ENCODE data around the gene EID1.
A peak's percentile ranks its signal among the peaks of the same experiment; 100 is the strongest.

EID1 gene

DNA sequence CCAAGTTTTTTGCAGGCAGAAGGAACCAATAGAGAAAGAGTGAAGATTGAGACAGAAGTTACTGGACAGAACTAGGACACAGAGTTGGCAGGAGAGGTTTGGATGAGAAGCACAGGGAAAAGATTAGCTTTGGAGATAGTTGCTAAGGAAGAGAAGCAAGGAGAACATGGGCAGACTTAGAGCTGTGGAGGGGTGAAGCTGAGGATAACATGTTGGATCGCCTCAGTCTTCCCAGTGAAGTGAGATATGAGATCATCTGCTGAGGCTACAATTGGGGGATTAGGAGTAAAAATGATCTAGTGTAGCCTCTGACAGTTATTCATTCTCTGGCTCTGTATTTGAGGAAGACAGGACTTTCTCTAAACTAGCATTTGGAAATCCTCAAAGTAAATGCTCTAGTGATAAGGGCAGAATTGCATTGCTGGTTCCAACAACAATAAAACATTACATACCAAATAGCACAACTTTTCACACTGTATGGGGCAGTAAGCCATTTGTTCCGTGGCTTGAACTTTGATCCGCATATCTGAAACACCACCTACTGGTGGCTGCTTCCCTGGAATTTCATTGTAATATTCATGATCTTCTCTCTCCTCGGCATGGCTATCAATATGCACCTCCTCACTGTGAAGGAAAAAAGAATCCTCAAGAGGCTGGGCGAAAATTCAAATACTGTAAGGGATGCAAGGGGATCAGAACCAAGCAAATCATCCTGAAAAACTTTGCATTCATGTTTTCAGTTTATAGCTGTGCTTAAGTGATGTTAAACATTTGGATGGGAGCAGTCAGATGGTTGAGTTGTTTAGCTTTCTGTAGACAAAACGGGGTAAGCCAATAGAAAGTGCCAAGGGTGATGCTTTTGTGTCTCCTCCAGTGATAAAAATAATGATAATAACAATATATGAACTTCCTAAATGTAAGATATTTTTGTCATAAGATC is 22.2 kb upstream of the EID1 start:
- Mint-ChIP-seq H3K9me3 (peaks cover 5% of the 10 kb centered on the region), H3K4me1 (peaks cover 35% of the 10 kb centered on the region)

DNA sequence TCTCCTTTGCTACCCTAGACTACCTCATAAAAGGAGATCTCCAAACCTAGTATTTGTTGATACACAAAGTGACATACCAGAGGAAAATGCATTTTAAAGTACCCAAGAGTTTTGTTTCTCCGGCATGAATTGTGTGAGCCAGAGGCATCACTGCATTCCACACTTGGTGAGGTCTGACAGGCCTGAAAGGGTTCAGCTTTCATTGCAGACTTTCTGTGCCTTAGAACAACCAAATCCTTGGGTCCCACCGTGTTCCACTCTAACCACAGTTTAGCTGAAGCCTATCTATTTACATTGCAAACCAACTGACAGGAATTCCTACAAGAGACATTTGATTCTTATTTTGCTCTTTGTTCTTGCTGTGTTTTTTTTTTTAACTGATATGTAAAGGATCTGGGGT is 21.0 kb upstream of the EID1 start:
- peaks cover 35% of the 10 kb centered on the region for H3K4me1 Mint-ChIP-seq
- peak overlapping the region; percentile 42 to 69 (median 66) for H3K27ac Mint-ChIP-seq
- no peaks in the 10 kb centered on the region for H3K36me3 Mint-ChIP-seq (ENCODE audit: low read depth)
- no peaks in the 10 kb centered on the region for H3K27me3 Mint-ChIP-seq (ENCODE audit: low read depth)
- no peak overlapping the region for H3K4me3 Mint-ChIP-seq
- TF ChIP-seq, protein P1, sequence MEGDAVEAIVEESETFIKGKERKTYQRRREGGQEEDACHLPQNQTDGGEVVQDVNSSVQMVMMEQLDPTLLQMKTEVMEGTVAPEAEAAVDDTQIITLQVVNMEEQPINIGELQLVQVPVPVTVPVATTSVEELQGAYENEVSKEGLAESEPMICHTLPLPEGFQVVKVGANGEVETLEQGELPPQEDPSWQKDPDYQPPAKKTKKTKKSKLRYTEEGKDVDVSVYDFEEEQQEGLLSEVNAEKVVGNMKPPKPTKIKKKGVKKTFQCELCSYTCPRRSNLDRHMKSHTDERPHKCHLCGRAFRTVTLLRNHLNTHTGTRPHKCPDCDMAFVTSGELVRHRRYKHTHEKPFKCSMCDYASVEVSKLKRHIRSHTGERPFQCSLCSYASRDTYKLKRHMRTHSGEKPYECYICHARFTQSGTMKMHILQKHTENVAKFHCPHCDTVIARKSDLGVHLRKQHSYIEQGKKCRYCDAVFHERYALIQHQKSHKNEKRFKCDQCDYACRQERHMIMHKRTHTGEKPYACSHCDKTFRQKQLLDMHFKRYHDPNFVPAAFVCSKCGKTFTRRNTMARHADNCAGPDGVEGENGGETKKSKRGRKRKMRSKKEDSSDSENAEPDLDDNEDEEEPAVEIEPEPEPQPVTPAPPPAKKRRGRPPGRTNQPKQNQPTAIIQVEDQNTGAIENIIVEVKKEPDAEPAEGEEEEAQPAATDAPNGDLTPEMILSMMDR (IDR thresholded peaks at IDR 0.05; ENCODE audit: unreplicated experiment in 3 of 3): no peak
- H3K9me3 Mint-ChIP-seq: peaks cover 2% of the 10 kb centered on the region

More for the DNA sequence above, 22.2 kb upstream of the EID1 start:
- peak overlapping the region; percentile 42 to 89 (median 72) for H3K27ac Mint-ChIP-seq
- TF ChIP-seq, protein P1 (IDR thresholded peaks at IDR 0.05; ENCODE audit: unreplicated experiment in 3 of 3): peak; percentile 40 to 52 (median 50)
- no peaks in the 10 kb centered on the region for H3K27me3 Mint-ChIP-seq (ENCODE audit: low read depth)
- H3K36me3 Mint-ChIP-seq (ENCODE audit: low read depth): no peaks in the 10 kb centered on the region
- peak overlapping the region in 2 of 3 experiments; percentile 2 to 11 for H3K4me3 Mint-ChIP-seq

DNA sequence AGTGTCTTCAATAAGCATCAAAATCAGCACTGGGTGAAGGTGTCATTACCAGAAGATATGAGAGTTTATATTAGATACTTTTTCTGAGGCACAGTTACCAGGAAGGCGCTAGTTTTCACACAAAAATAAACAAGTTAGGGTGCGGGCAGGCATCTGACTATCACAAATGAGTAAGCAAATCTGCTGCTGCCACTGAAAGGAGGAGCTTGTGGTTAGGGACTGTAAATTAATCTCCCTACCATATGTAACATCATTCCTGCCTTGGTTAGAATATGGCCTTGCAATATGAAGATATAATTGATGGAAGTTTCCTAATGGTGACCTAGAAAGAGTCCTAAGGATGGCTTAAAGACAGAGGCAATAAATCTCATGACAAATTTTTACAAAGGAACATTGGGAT is 19.5 kb upstream of the EID1 start:
- no peaks in the 10 kb centered on the region for H3K36me3 Mint-ChIP-seq (ENCODE audit: low read depth)
- peak overlapping the region in 2 of 3 experiments; percentile 3 to 16 for H3K27ac Mint-ChIP-seq
- TF ChIP-seq, protein P1 (IDR thresholded peaks at IDR 0.05; ENCODE audit: unreplicated experiment in 3 of 3): no peak
- H3K4me1 Mint-ChIP-seq: peaks cover 35% of the 10 kb centered on the region
- no peaks in the 10 kb centered on the region for H3K27me3 Mint-ChIP-seq (ENCODE audit: low read depth)
- no peak overlapping the region for H3K4me3 Mint-ChIP-seq
- H3K9me3 Mint-ChIP-seq: no peaks in the 10 kb centered on the region

DNA sequence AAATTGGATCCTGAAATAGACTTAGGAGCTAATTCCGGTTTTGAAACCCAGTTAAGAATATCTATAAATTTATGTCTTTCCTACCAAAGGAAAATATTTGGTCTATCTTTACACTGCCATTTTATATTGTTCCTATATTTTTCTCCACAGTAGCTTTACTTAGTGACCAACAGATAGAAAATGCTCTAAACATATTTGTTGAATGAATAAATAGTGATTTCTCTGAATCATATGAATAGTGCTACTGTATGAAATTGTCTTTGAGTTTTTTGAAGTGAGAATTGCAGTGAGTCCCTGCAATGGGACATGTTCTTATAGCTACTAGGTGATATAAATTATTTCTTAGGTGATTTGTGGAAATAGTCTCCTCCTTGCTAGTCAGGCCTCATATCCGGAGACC is 18.5 kb upstream of the EID1 start:
- TF ChIP-seq, protein P1 (IDR thresholded peaks at IDR 0.05; ENCODE audit: unreplicated experiment in 3 of 3): no peak
- no peaks in the 10 kb centered on the region for H3K36me3 Mint-ChIP-seq (ENCODE audit: low read depth)
- H3K27ac Mint-ChIP-seq: peak overlapping the region in 1 of 3 experiments; percentile 3

DNA sequence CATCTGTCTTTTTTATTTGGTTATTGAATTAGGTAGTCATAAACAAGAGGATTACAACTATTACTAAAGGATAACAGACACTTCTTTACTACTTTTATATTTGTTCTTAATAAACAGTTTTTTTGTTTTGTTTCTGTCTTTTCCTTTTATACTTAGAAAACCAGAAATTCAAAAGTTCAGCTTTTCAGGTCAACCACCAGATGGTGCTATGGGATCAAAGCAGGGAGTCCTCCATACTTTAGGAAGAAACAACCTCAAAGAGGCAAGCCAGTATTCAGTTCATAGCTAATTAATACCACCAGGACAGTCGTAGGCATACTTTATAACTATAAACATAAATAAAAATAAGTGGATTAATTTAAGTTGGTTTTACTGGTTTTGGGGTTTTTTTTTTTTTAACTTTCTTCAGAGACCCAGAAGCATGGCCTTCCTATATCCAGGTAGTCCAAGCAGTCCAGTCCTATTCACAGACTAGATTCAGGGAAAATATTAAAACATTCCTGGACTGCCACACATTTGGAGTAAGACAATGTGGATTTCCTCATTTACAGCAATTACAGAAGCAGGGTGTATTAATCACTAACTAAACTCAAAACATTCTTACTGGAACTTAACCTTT is 16.0 kb upstream of the EID1 start:
- H3K4me3 Mint-ChIP-seq: no peak overlapping the region
- TF ChIP-seq, protein P1 (IDR thresholded peaks at IDR 0.05; ENCODE audit: unreplicated experiment in 3 of 3): peak; percentile 86 to 94 (median 86)
- no peaks in the 10 kb centered on the region for H3K9me3 Mint-ChIP-seq
- no peaks in the 10 kb centered on the region for H3K27me3 Mint-ChIP-seq (ENCODE audit: low read depth)
- peak overlapping the region in 2 of 3 experiments; percentile 3 to 6 for H3K27ac Mint-ChIP-seq
- peaks cover 38% of the 10 kb centered on the region for H3K4me1 Mint-ChIP-seq
- H3K36me3 Mint-ChIP-seq (ENCODE audit: low read depth): no peaks in the 10 kb centered on the region

More for the DNA sequence above, 18.5 kb upstream of the EID1 start:
- no peak overlapping the region for H3K4me3 Mint-ChIP-seq
- H3K4me1 Mint-ChIP-seq: peaks cover 35% of the 10 kb centered on the region
- no peaks in the 10 kb centered on the region for H3K27me3 Mint-ChIP-seq (ENCODE audit: low read depth)
- H3K9me3 Mint-ChIP-seq: no peaks in the 10 kb centered on the region

All from nephron (organoid).